Liver (tissue), 3 donors: ENCODE results near the gene HACE1.

Source experiments
- CTCF ChIP-seq: fragments of 150-350 bp; IDR thresholded peaks from 2 replicates; pipeline ENCODE4 v1.5.1; 2017; ENCODE audit warnings: improper control_type of control experiment, low read depth, low read length; ENCODE audit not compliant: missing input control
- JUND ChIP-seq, 2 donors: IDR thresholded peaks; 2 replicates each; pipeline ENCODE4 v1.6.1; 2016; ENCODE audit warnings: antibody characterized with exemption in 2 of 2
- SP1 ChIP-seq: IDR thresholded peaks from 2 replicates; pipeline ENCODE4 v1.6.1; 2018; ENCODE audit warnings: antibody characterized with exemption, mild to moderate bottlenecking
- donor health status: healthy.
- donor health status: healthy.

- TF ChIP-seq SP1 (no peak), CTCF (no peak), JUND (IDR thresholded peaks at IDR 0.05) (no peak)
Measured at GRCh38 chr6:104843229-104843628, 16.5 kb downstream of the HACE1 start.
